ENCODE results near the gene MYCBP2. TPM values are rescaled to one million over a fixed set of nuclear protein-coding genes. Genes with fewer than 3 reads are reported as not detected.

The MYCBP2 gene
- polyA plus RNA-seq, 1 experiment, result 49.4 TPM

GRCh38 chr13:77222909-77223308, 104.0 kb downstream of the MYCBP2 start:
- Histone ChIP-seq H3K27ac (ENCODE audit: low read depth, low read length) (no peak overlapping the region), H3K4me3 (ENCODE audit: low read depth, low read length) (no peak overlapping the region), H3K9me3 (ENCODE audit: control insufficient read depth, insufficient read depth, low read length) (no peaks in the 10 kb centered on the region), H3K27me3 (ENCODE audit: control insufficient read depth, insufficient read depth, low read length) (no peaks in the 10 kb centered on the region)
- DNase-seq (ENCODE audit: low read depth, low spot score), result no peak
- TF ChIP-seq CTCF (IDR thresholded peaks at IDR 0.05; ENCODE audit: low read depth, low read length), result no peak
- ChIA-PET POLR2A (no interaction called here), CTCF (no interaction called here)

- ChIA-PET POLR2A (no interaction called here), CTCF (no interaction called here)
- H3K27ac ChIP-seq (ENCODE audit: low read depth, low read length), result no peak overlapping the region
- TF ChIP-seq CTCF (IDR thresholded peaks at IDR 0.05; ENCODE audit: low read depth, low read length), result no peak
- H3K27me3 ChIP-seq (ENCODE audit: control insufficient read depth, insufficient read depth, low read length), result no peaks in the 10 kb centered on the region
- DNase-seq (ENCODE audit: low read depth, low spot score), result no peak
- no peak overlapping the region for H3K4me3 ChIP-seq (ENCODE audit: low read depth, low read length)
- H3K9me3 ChIP-seq (ENCODE audit: control insufficient read depth, insufficient read depth, low read length), result no peaks in the 10 kb centered on the region
These were observed 104.7 kb downstream of the MYCBP2 start for GRCh38 chr13:77222000-77222690.

GRCh38 chr13:77219401-77219800, 107.5 kb downstream of the MYCBP2 start:
- CTCF ChIA-PET, result interaction anchor here (1.1 kb wide), 1 partner anchor 259 kb away, joined by 4 read pairs; no protein-coding TSS in a partner anchor
- no peaks in the 10 kb centered on the region for H3K9me3 ChIP-seq (ENCODE audit: control insufficient read depth, insufficient read depth, low read length)
- no peak overlapping the region for H3K4me3 ChIP-seq (ENCODE audit: low read depth, low read length)
- TF ChIP-seq CTCF (IDR thresholded peaks at IDR 0.05; ENCODE audit: low read depth, low read length), result no peak
- no peak overlapping the region for H3K27ac ChIP-seq (ENCODE audit: low read depth, low read length)
- no peak for DNase-seq (ENCODE audit: low read depth, low spot score)
- no peaks in the 10 kb centered on the region for H3K27me3 ChIP-seq (ENCODE audit: control insufficient read depth, insufficient read depth, low read length)
- POLR2A ChIA-PET, result no interaction called here

GRCh38 chr13:77218274-77218673, 108.6 kb downstream of the MYCBP2 start:
- no peak for DNase-seq (ENCODE audit: low read depth, low spot score)
- ChIA-PET CTCF (interaction anchor here (1.1 kb wide), 1 partner anchor 260 kb away, joined by 4 read pairs; no protein-coding TSS in a partner anchor), POLR2A (no interaction called here)
- TF ChIP-seq CTCF (IDR thresholded peaks at IDR 0.05; ENCODE audit: low read depth, low read length), result no peak
- H3K27me3 ChIP-seq (ENCODE audit: control insufficient read depth, insufficient read depth, low read length), result no peaks in the 10 kb centered on the region
- H3K27ac ChIP-seq (ENCODE audit: low read depth, low read length), result no peak overlapping the region
- no peak overlapping the region for H3K4me3 ChIP-seq (ENCODE audit: low read depth, low read length)
- no peaks in the 10 kb centered on the region for H3K9me3 ChIP-seq (ENCODE audit: control insufficient read depth, insufficient read depth, low read length)

GRCh38 chr13:77215543-77215942, 111.4 kb downstream of the MYCBP2 start:
- DNase-seq (ENCODE audit: low read depth, low spot score), result no peak
- no peaks in the 10 kb centered on the region for H3K9me3 ChIP-seq (ENCODE audit: control insufficient read depth, insufficient read depth, low read length)
- no peak overlapping the region for H3K4me3 ChIP-seq (ENCODE audit: low read depth, low read length)
- ChIA-PET CTCF (no interaction called here), POLR2A (no interaction called here)
- H3K27ac ChIP-seq (ENCODE audit: low read depth, low read length), result no peak overlapping the region
- no peaks in the 10 kb centered on the region for H3K27me3 ChIP-seq (ENCODE audit: control insufficient read depth, insufficient read depth, low read length)
- TF ChIP-seq CTCF (IDR thresholded peaks at IDR 0.05; ENCODE audit: low read depth, low read length), result no peak

Data from AG04450 (cell line).